ENCODE measurements around the gene FAM186B.

DNA sequence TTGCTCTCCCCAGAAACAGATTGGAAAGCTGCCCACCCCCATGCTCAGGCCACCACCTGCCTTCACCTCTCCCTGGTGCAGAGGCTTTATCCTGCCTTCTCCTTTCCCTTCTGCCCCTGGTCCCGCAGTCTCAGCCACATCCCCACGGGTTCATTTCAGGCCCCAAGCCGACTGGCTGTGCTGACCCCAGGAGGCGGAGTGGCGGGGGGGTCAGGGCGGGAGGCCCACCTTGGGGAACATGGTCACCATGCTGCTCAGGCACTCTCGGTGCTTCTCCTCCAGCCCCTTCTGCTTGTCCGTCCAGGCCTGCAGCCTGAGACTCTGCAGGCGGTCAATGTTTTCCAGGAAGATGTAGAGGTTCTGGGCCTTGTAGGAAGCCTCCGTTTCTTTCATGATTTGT lies 6.9 kb downstream of the FAM186B start:
- TF ChIP-seq, protein P1, sequence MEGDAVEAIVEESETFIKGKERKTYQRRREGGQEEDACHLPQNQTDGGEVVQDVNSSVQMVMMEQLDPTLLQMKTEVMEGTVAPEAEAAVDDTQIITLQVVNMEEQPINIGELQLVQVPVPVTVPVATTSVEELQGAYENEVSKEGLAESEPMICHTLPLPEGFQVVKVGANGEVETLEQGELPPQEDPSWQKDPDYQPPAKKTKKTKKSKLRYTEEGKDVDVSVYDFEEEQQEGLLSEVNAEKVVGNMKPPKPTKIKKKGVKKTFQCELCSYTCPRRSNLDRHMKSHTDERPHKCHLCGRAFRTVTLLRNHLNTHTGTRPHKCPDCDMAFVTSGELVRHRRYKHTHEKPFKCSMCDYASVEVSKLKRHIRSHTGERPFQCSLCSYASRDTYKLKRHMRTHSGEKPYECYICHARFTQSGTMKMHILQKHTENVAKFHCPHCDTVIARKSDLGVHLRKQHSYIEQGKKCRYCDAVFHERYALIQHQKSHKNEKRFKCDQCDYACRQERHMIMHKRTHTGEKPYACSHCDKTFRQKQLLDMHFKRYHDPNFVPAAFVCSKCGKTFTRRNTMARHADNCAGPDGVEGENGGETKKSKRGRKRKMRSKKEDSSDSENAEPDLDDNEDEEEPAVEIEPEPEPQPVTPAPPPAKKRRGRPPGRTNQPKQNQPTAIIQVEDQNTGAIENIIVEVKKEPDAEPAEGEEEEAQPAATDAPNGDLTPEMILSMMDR (IDR thresholded peaks at IDR 0.05) = no peak
- TF ChIP-seq POLR2A (IDR thresholded peaks at IDR 0.05) = no peak
